KMS-11 (cell line): ENCODE data around the gene USH2A.
A peak's percentile ranks its signal among the peaks of the same experiment; 100 is the strongest.

Source experiments
- H2AFZ ChIP-seq: fragments of 200-600 bp; sonication (generic); 2 replicates; pipeline ENCODE4 v1.6.1; 2016; ENCODE audit warnings: antibody characterized with exemption, mixed run types, low read depth
- H3K27ac ChIP-seq: fragments of 200-600 bp; sonication (generic); 2 replicates; pipeline ENCODE4 v1.6.1; 2016; ENCODE audit warnings: mild to moderate bottlenecking, mixed run types
- H3K27me3 ChIP-seq: fragments of 200-600 bp; sonication (generic); 2 replicates; pipeline ENCODE4 v1.6.1; 2017; ENCODE audit warnings: mild to moderate bottlenecking, low read depth, mixed run types, moderate library complexity; ENCODE audit not compliant: insufficient read depth
- H3K36me3 ChIP-seq: fragments of 200-600 bp; sonication (generic); 2 replicates; pipeline ENCODE4 v1.6.1; 2017; ENCODE audit warnings: mild to moderate bottlenecking, mixed run types; ENCODE audit not compliant: insufficient read depth
- H3K4me1 ChIP-seq: fragments of 200-600 bp; sonication (generic); 2 replicates; pipeline ENCODE4 v1.6.1; 2016; ENCODE audit warnings: mild to moderate bottlenecking, low read depth, mixed run types; ENCODE audit not compliant: poor library complexity, severe bottlenecking
- H3K4me2 ChIP-seq: fragments of 200-600 bp; sonication (generic); 2 replicates; pipeline ENCODE4 v1.7.0; 2016; ENCODE audit warnings: mild to moderate bottlenecking, mixed run types
- H3K4me3 ChIP-seq: fragments of 200-600 bp; sonication (generic); IDR thresholded peaks from 2 replicates; pipeline ENCODE4 v1.6.1; 2017; ENCODE audit warnings: low read depth, low read length, mixed read lengths; ENCODE audit not compliant: insufficient read depth
- H3K79me2 ChIP-seq: fragments of 200-600 bp; sonication (generic); 2 replicates; pipeline ENCODE4 v1.6.1; 2016; ENCODE audit warnings: low read depth, mixed run types; ENCODE audit not compliant: insufficient read depth
- H3K9ac ChIP-seq: fragments of 200-600 bp; sonication (generic); 2 replicates; pipeline ENCODE4 v1.6.1; 2016; ENCODE audit warnings: mild to moderate bottlenecking, mixed run types
- H4K20me1 ChIP-seq: fragments of 200-600 bp; sonication (generic); 2 replicates; pipeline ENCODE4 v1.6.1; 2016; ENCODE audit warnings: mild to moderate bottlenecking, mixed run types; ENCODE audit not compliant: insufficient read depth
- CTCF ChIP-seq: fragments of 200-600 bp; sonication (generic); conservative IDR thresholded peaks from 2 replicates; pipeline ENCODE4 v1.6.1; 2017; ENCODE audit warnings: low read depth, mild to moderate bottlenecking, antibody characterized with exemption, low read length, moderate library complexity, mixed read lengths

USH2A gene

GRCh38 chr1:216123446-216124191 is 299.6 kb downstream of the USH2A start:
- H3K4me1 ChIP-seq, result no peaks in the 10 kb centered on the region
- no peak overlapping the region for H2AFZ ChIP-seq
- no peak for TF ChIP-seq CTCF

GRCh38 chr1:216119600-216119999 is 303.6 kb downstream of the USH2A start:
- Histone ChIP-seq H3K27me3 (no peaks in the 10 kb centered on the region), H4K20me1 (no peaks in the 10 kb centered on the region), H3K4me3 (no peak overlapping the region), H3K36me3 (no peaks in the 10 kb centered on the region), H3K4me2 (no peak overlapping the region), H3K79me2 (no peaks in the 10 kb centered on the region), H3K9ac (no peak overlapping the region), H3K4me1 (no peaks in the 10 kb centered on the region), H3K27ac (no peak overlapping the region), H2AFZ (no peak overlapping the region)
- peak; percentile 40; the same call in 1 of the 2 replicates for TF ChIP-seq CTCF

More at GRCh38 chr1:216123446-216124191, 299.6 kb downstream of the USH2A start:
- Histone ChIP-seq H3K27ac (no peak overlapping the region), H3K4me2 (no peak overlapping the region), H3K79me2 (no peaks in the 10 kb centered on the region), H3K36me3 (no peaks in the 10 kb centered on the region), H3K4me3 (no peak overlapping the region), H3K9ac (no peak overlapping the region), H4K20me1 (no peaks in the 10 kb centered on the region), H3K27me3 (no peaks in the 10 kb centered on the region)

- H3K27ac ChIP-seq, result no peak overlapping the region
- no peak overlapping the region for H3K9ac ChIP-seq
- no peaks in the 10 kb centered on the region for H3K36me3 ChIP-seq
- no peak for TF ChIP-seq CTCF
- no peaks in the 10 kb centered on the region for H3K4me1 ChIP-seq
- H3K4me3 ChIP-seq, result no peak overlapping the region
- H4K20me1 ChIP-seq, result no peaks in the 10 kb centered on the region
- no peaks in the 10 kb centered on the region for H3K27me3 ChIP-seq
- no peak overlapping the region for H3K4me2 ChIP-seq
- H2AFZ ChIP-seq, result no peak overlapping the region
- H3K79me2 ChIP-seq, result no peaks in the 10 kb centered on the region
Observed at GRCh38 chr1:216114180-216114579, 309.1 kb downstream of the USH2A start.

- no peaks in the 10 kb centered on the region for H4K20me1 ChIP-seq
- H3K4me3 ChIP-seq, result no peak overlapping the region
- no peak overlapping the region for H3K27ac ChIP-seq
- H3K36me3 ChIP-seq, result no peaks in the 10 kb centered on the region
- no peak overlapping the region for H3K9ac ChIP-seq
- H3K27me3 ChIP-seq, result no peaks in the 10 kb centered on the region
- no peaks in the 10 kb centered on the region for H3K4me1 ChIP-seq
- TF ChIP-seq CTCF, result no peak
- no peak overlapping the region for H3K4me2 ChIP-seq
- H2AFZ ChIP-seq, result no peak overlapping the region
- H3K79me2 ChIP-seq, result no peaks in the 10 kb centered on the region
Observed at GRCh38 chr1:216113181-216113580, 310.1 kb downstream of the USH2A start.
